ENCODE data around the gene PPIF. TPM values are rescaled to one million over a fixed set of nuclear protein-coding genes. Genes with fewer than 3 reads are reported as not detected.

The PPIF gene
- total RNA-seq, 1 experiment from 2014 or later = 203 TPM

GRCh38 chr10:79320316-79320715 is 27.0 kb upstream of the PPIF start:
- H3K27ac ChIP-seq = peak overlapping the region; percentile 77
- intact Hi-C loops (cut with micrococcal nuclease; ENCODE audit: unreplicated experiment) = no loop called here
- peaks cover 66% of the 10 kb centered on the region; the same call in 1 of the 2 replicates for H3F3A ChIP-seq (ENCODE audit: insufficient read depth, low read depth)
- no peaks in the 10 kb centered on the region; the same call in 1 of the 2 replicates for H3K9me2 ChIP-seq (ENCODE audit: insufficient read depth)
- H2AFZ ChIP-seq = no peak overlapping the region
- BruUV-seq (replicated peaks) = no TSS peak
- no peaks in the 10 kb centered on the region for H3K79me2 ChIP-seq (ENCODE audit: low read depth)
- TF ChIP-seq EZH2 (IDR thresholded peaks at IDR 0.05; ENCODE audit: low read depth) = no peak
- no peak for TF ChIP-seq CTCF (conservative IDR thresholded peaks at IDR 0.05)
- no peaks in the 10 kb centered on the region for H4K20me1 ChIP-seq (ENCODE audit: insufficient read depth)
- no peak overlapping the region for H3K4me3 ChIP-seq
- no peaks in the 10 kb centered on the region for H3K36me3 ChIP-seq (ENCODE audit: low read depth)
- H3K4me1 ChIP-seq (replicated peaks; ENCODE audit: insufficient read depth) = peaks cover 76% of the 10 kb centered on the region
- DNase-seq = no peak
- peak overlapping the region; percentile 25 for H3K4me2 ChIP-seq
- no peaks in the 10 kb centered on the region for H3K27me3 ChIP-seq (ENCODE audit: insufficient read depth, low read depth)
- ChIA-PET CTCF (no interaction called here), POLR2A (ENCODE audit: unreplicated experiment) (no interaction called here)
- no peaks in the 10 kb centered on the region; the same call in 1 of the 2 replicates for H3K9me3 ChIP-seq (ENCODE audit: insufficient read depth, low read depth)

- Histone ChIP-seq H3K36me3 (ENCODE audit: low read depth) (no peaks in the 10 kb centered on the region), H3K4me1 (replicated peaks; ENCODE audit: insufficient read depth) (peaks cover 76% of the 10 kb centered on the region), H2AFZ (no peak overlapping the region), H3K27me3 (ENCODE audit: insufficient read depth, low read depth) (no peaks in the 10 kb centered on the region), H3K9me2 (ENCODE audit: insufficient read depth) (no peaks in the 10 kb centered on the region; the same call in 1 of the 2 replicates), H3F3A (ENCODE audit: insufficient read depth, low read depth) (peaks cover 60% of the 10 kb centered on the region; the same call in 1 of the 2 replicates), H4K20me1 (ENCODE audit: insufficient read depth) (no peaks in the 10 kb centered on the region), H3K79me2 (ENCODE audit: low read depth) (no peaks in the 10 kb centered on the region), H3K4me3 (no peak overlapping the region), H3K4me2 (peak overlapping the region; percentile 39), H3K9me3 (ENCODE audit: insufficient read depth, low read depth) (no peaks in the 10 kb centered on the region; the same call in 1 of the 2 replicates), H3K27ac (peak overlapping the region; percentile 77)
- no TSS peak for BruUV-seq (replicated peaks)
- intact Hi-C loops (cut with micrococcal nuclease; ENCODE audit: unreplicated experiment) = loop anchor here (1.0 kb wide), 1 partner anchor 26 kb away; the partner anchor contains the start of gene PPIF
- ChIA-PET CTCF (interaction anchor here (0.6 kb wide), 1 partner anchor 22 kb away, joined by 3 read pairs; no protein-coding TSS in a partner anchor), POLR2A (ENCODE audit: unreplicated experiment) (interaction anchor here (0.6 kb wide), 1 partner anchor 36 kb away, joined by 3 read pairs; no protein-coding TSS in a partner anchor)
- DNase-seq = peak; percentile 75 to 98
- TF ChIP-seq EZH2 (IDR thresholded peaks at IDR 0.05; ENCODE audit: low read depth) (no peak), CTCF (conservative IDR thresholded peaks at IDR 0.05) (no peak)
Measured at GRCh38 chr10:79320820-79321493, 26.3 kb upstream of the PPIF start.

GRCh38 chr10:79321494-79321882 is 25.8 kb upstream of the PPIF start:
- no peaks in the 10 kb centered on the region for H4K20me1 ChIP-seq (ENCODE audit: insufficient read depth)
- no peaks in the 10 kb centered on the region; the same call in 1 of the 2 replicates for H3K9me2 ChIP-seq (ENCODE audit: insufficient read depth)
- H3K9me3 ChIP-seq (ENCODE audit: insufficient read depth, low read depth) = no peaks in the 10 kb centered on the region; the same call in 1 of the 2 replicates
- H2AFZ ChIP-seq = no peak overlapping the region
- TSS peak; percentile 21 for BruUV-seq (replicated peaks)
- H3K27me3 ChIP-seq (ENCODE audit: insufficient read depth, low read depth) = no peaks in the 10 kb centered on the region
- no peaks in the 10 kb centered on the region for H3K79me2 ChIP-seq (ENCODE audit: low read depth)
- H3K4me1 ChIP-seq (replicated peaks; ENCODE audit: insufficient read depth) = peaks cover 71% of the 10 kb centered on the region
- POLR2A ChIA-PET (ENCODE audit: unreplicated experiment) = no interaction called here
- intact Hi-C loops (cut with micrococcal nuclease; ENCODE audit: unreplicated experiment) = loop anchor here (1.0 kb wide), 1 partner anchor 26 kb away; the partner anchor contains the start of gene PPIF
- TF ChIP-seq EZH2 (IDR thresholded peaks at IDR 0.05; ENCODE audit: low read depth) (no peak), CTCF (conservative IDR thresholded peaks at IDR 0.05) (no peak)
- peak overlapping the region; percentile 77 for H3K27ac ChIP-seq
- CTCF ChIA-PET = no interaction called here
- H3K4me2 ChIP-seq = peak overlapping the region; percentile 39
- H3K36me3 ChIP-seq (ENCODE audit: low read depth) = no peaks in the 10 kb centered on the region
- H3F3A ChIP-seq (ENCODE audit: insufficient read depth, low read depth) = peaks cover 54% of the 10 kb centered on the region; the same call in 1 of the 2 replicates
- H3K4me3 ChIP-seq = no peak overlapping the region
- DNase-seq = no peak
